HTR-8/SVneo (cell line): Measurements from ENCODE around the gene CINP.

Experiments
- DNase-seq: peaks from one replicate; pipeline ENCODE4 v3.0.0; 2011; ENCODE audit warnings: low spot score, mixed read lengths; ENCODE audit not compliant: insufficient read length
- FAIRE-seq: peaks from 2 replicates; lab custom pipeline; 2011; peaks lifted over from hg19 to GRCh38; lab: Jason Lieb, UNC

CINP gene

GRCh38 chr14:102362545-102363181, at the start of gene CINP, which contains the start of gene TECPR2:
Gene CINP, minus strand, starts transcription at chr14:102362890. Its CDS starts 39 bp downstream, at chr14:102362851.
Gene TECPR2, plus strand, starts transcription at chr14:102362941. Its CDS starts 13,781 bp downstream, at chr14:102376722.
- FAIRE-seq, result peak; percentile 95
- DNase-seq, result peak; percentile 98

- FAIRE-seq (no peak), DNase-seq (no peak)
Measured at GRCh38 chr14:102408724-102409123, 46.0 kb upstream of the CINP start.

GRCh38 chr14:102407258-102407657, 44.6 kb upstream of the CINP start:
- FAIRE-seq (no peak), DNase-seq (no peak)

- FAIRE-seq, result no peak
- DNase-seq, result no peak
Measured at GRCh38 chr14:102403028-102403427, 40.3 kb upstream of the CINP start.

GRCh38 chr14:102396521-102396920, 33.8 kb upstream of the CINP start:
- FAIRE-seq (no peak), DNase-seq (no peak)

- FAIRE-seq, result no peak
Measured at GRCh38 chr14:102394717-102395375, 32.2 kb upstream of the CINP start.

GRCh38 chr14:102392506-102392905, 29.8 kb upstream of the CINP start:
- DNase-seq, result no peak
- FAIRE-seq, result no peak

More at GRCh38 chr14:102394717-102395375, 32.2 kb upstream of the CINP start:
- DNase-seq, result no peak

GRCh38 chr14:102390064-102390855, 27.6 kb upstream of the CINP start:
- no peak for FAIRE-seq

GRCh38 chr14:102389246-102389645, 26.6 kb upstream of the CINP start:
- DNase-seq, result no peak
- FAIRE-seq, result no peak

More at GRCh38 chr14:102390064-102390855, 27.6 kb upstream of the CINP start:
- DNase-seq, result no peak

- FAIRE-seq, result no peak
- no peak for DNase-seq
Measured at GRCh38 chr14:102387086-102387485, 24.4 kb upstream of the CINP start.

GRCh38 chr14:102378830-102379229, 16.1 kb upstream of the CINP start:
- no peak for FAIRE-seq
- no peak for DNase-seq

- DNase-seq (no peak), FAIRE-seq (no peak)
Measured at GRCh38 chr14:102377696-102378095, 15.0 kb upstream of the CINP start.

- FAIRE-seq, result no peak
- no peak for DNase-seq
Measured at GRCh38 chr14:102375119-102375518, 12.4 kb upstream of the CINP start.

- DNase-seq (no peak), FAIRE-seq (no peak)
Measured at GRCh38 chr14:102374264-102374663, 11.6 kb upstream of the CINP start.

- no peak for DNase-seq
- no peak for FAIRE-seq
Measured at GRCh38 chr14:102373110-102373509, 10.4 kb upstream of the CINP start.

GRCh38 chr14:102371361-102371760, 8.7 kb upstream of the CINP start:
- DNase-seq (no peak), FAIRE-seq (no peak)

- DNase-seq, result no peak
- no peak for FAIRE-seq
Measured at GRCh38 chr14:102370305-102370809, 7.7 kb upstream of the CINP start.

GRCh38 chr14:102363182-102363943, 673 bp upstream of the CINP start:
- FAIRE-seq, result no peak
- DNase-seq, result peak; percentile 53

- DNase-seq (no peak), FAIRE-seq (no peak)
Measured at GRCh38 chr14:102362084-102362483, 606 bp downstream of the CINP start.

- FAIRE-seq (no peak), DNase-seq (no peak)
Measured at GRCh38 chr14:102360388-102360787, 2.3 kb downstream of the CINP start.
